SK-N-SH (cell line): ENCODE measurements around the gene CST11. TPM values are rescaled to one million over a fixed set of nuclear protein-coding genes. Genes with fewer than 3 reads are reported as not detected.

Source experiments
- CTCF ChIA-PET: fragments of 300-600, 350-600 bp; formaldehyde crosslinking; extraction: SDS; loops from one replicate; lab custom pipeline; 2021; lab: Yijun Ruan, JAX
- POLR2A ChIA-PET: fragments of 350-600 bp; sonication (Branson Sonifier 250); formaldehyde crosslinking; extraction: SDS; loops from one replicate; lab custom pipeline; 2020; ENCODE audit warnings: antibody characterized with exemption, inconsistent platforms; lab: Yijun Ruan, JAX
- DNase-seq: peaks from one replicate; pipeline ENCODE4 v3.0.0; 2012
- H2AFZ ChIP-seq: fragments of 200-600 bp; sonication (generic); 2 replicates; pipeline ENCODE4 v1.8.1; 2016; ENCODE audit warnings: antibody characterized with exemption, mild to moderate bottlenecking, low read depth
- H3F3A ChIP-seq: fragments of 200-600 bp; sonication (generic); replicated peaks from 2 replicates; pipeline ENCODE3; 2016; ENCODE audit warnings: antibody characterized with exemption, mild to moderate bottlenecking; ENCODE audit not compliant: insufficient read depth
- H3K27ac ChIP-seq, 2 experiments: fragments of 200-500 bp in 1 of 2; fragments of 200-600 bp in 1 of 2; sonication (Bioruptor generic) in 1 of 2; sonication (generic), shearing (Covaris generic) in 1 of 2; 2 replicates each; pipeline versions ENCODE4 v1.5.1 to v1.6.1; 2014 to 2016; ENCODE audit warnings: low read depth in 2 of 2, inconsistent platforms in 1 of 2, low read length in 1 of 2, mild to moderate bottlenecking in 1 of 2, mixed read lengths in 1 of 2
- H3K27me3 ChIP-seq: fragments of 200-600 bp; sonication (generic), shearing (Covaris generic); 2 replicates; pipeline ENCODE4 v1.6.1; 2016; ENCODE audit warnings: mixed run types; ENCODE audit not compliant: insufficient read depth
- H3K36me3 ChIP-seq, 2 experiments: fragments of 200-500 bp in 1 of 2; fragments of 200-600 bp in 1 of 2; sonication (Bioruptor generic) in 1 of 2; sonication (generic) in 1 of 2; replicated peaks in 1 of 2; 2 replicates each; pipeline versions ENCODE3 to v1.5.1; 2014 to 2016; ENCODE audit warnings: low read length in 1 of 2, mild to moderate bottlenecking in 1 of 2; ENCODE audit not compliant: insufficient read depth in 2 of 2, control insufficient read depth in 1 of 2
- H3K4me1 ChIP-seq, 2 experiments: fragments of 200-500 bp in 1 of 2; fragments of 200-600 bp in 1 of 2; sonication (Bioruptor generic) in 1 of 2; sonication (generic), shearing (Covaris generic) in 1 of 2; 2 replicates each; pipeline versions ENCODE4 v1.5.1 to v1.6.1; 2014 to 2016; ENCODE audit warnings: low read depth in 1 of 2, low read length in 1 of 2, mixed run types in 1 of 2; ENCODE audit not compliant: insufficient read depth in 2 of 2, control insufficient read depth in 1 of 2
- H3K4me2 ChIP-seq: fragments of 200-600 bp; sonication (generic), shearing (Covaris generic); 2 replicates; pipeline ENCODE4 v1.6.1; 2017; ENCODE audit warnings: mixed run types
- H3K4me3 ChIP-seq, 2 experiments: fragments of 200-500 bp in 1 of 2; fragments of 200-600 bp in 1 of 2; sonication (Bioruptor generic) in 1 of 2; sonication (generic), shearing (Covaris generic) in 1 of 2; 2 replicates each; pipeline versions ENCODE4 v1.5.1 to v1.8.1; 2014 to 2016; ENCODE audit warnings: low read depth in 2 of 2, inconsistent platforms in 1 of 2, low read length in 1 of 2, mild to moderate bottlenecking in 1 of 2, mixed read lengths in 1 of 2, moderate library complexity in 1 of 2
- H3K79me2 ChIP-seq: fragments of 200-600 bp; sonication (generic); 2 replicates; pipeline ENCODE4 v1.8.1; 2017; ENCODE audit warnings: mild to moderate bottlenecking; ENCODE audit not compliant: insufficient read depth
- H3K9ac ChIP-seq: fragments of 200-600 bp; sonication (generic); 2 replicates; pipeline ENCODE4 v1.6.1; 2017; ENCODE audit warnings: mixed run types
- H3K9me2 ChIP-seq: fragments of 200-600 bp; sonication (generic); 2 replicates; pipeline ENCODE4 v1.6.1; 2017; ENCODE audit warnings: mixed run types
- H3K9me3 ChIP-seq: fragments of 200-600 bp; sonication (generic); 2 replicates; pipeline ENCODE4 v1.6.1; 2017; ENCODE audit warnings: mixed run types, mild to moderate bottlenecking, moderate library complexity
- H4K20me1 ChIP-seq: fragments of 200-600 bp; sonication (generic); 2 replicates; pipeline ENCODE4 v1.6.1; 2017; ENCODE audit warnings: mild to moderate bottlenecking, mixed run types; ENCODE audit not compliant: insufficient read depth
- CHD2 ChIP-seq: fragments of 150-350 bp; IDR thresholded peaks from 2 replicates; pipeline ENCODE4 v1.6.1; 2018; ENCODE audit warnings: low read length; ENCODE audit not compliant: partially characterized antibody
- FOSL2 ChIP-seq: IDR thresholded peaks from 2 replicates; pipeline ENCODE4 v1.4.0; 2012; ENCODE audit warnings: low read depth, mild to moderate bottlenecking, moderate library complexity, borderline replicate concordance
- IRF3 ChIP-seq: fragments of 150-350 bp; IDR thresholded peaks from 2 replicates; pipeline ENCODE4 v1.6.1; 2016; ENCODE audit warnings: mild to moderate bottlenecking, low read depth, low read length
- MAX ChIP-seq: IDR thresholded peaks from 2 replicates; pipeline ENCODE4 v1.4.0; 2012; ENCODE audit warnings: low read depth
- NFIC ChIP-seq: IDR thresholded peaks from 2 replicates; pipeline ENCODE4 v1.4.0; 2012; ENCODE audit warnings: borderline replicate concordance
- NRF1 ChIP-seq: IDR thresholded peaks from 2 replicates; pipeline ENCODE4 v1.6.1; 2012; ENCODE audit warnings: low read depth, mild to moderate bottlenecking, low read length
- PBX3 ChIP-seq: IDR thresholded peaks from 2 replicates; pipeline ENCODE4; 2012
- RFX5 ChIP-seq: IDR thresholded peaks from 2 replicates; pipeline ENCODE4 v1.6.1; 2012; ENCODE audit warnings: mild to moderate bottlenecking, improper control_type of control experiment, low read length
- RXRA ChIP-seq: IDR thresholded peaks from 2 replicates; pipeline ENCODE4 v1.4.0; 2012; ENCODE audit warnings: low read depth, mild to moderate bottlenecking, borderline replicate concordance
- SIN3A ChIP-seq: IDR thresholded peaks from 2 replicates; pipeline ENCODE4 v1.6.1; 2012; ENCODE audit warnings: low read depth, mild to moderate bottlenecking, low read length, moderate library complexity, borderline replicate concordance
- TAF1 ChIP-seq: IDR thresholded peaks from 2 replicates; pipeline ENCODE4 v1.6.1; 2012; ENCODE audit warnings: low read depth, mild to moderate bottlenecking, low read length, moderate library complexity, borderline replicate concordance
- TCF12 ChIP-seq: IDR thresholded peaks from 2 replicates; pipeline ENCODE4 v1.4.0; 2012
- YY1 ChIP-seq: IDR thresholded peaks from 2 replicates; pipeline ENCODE4 v1.4.0; 2012; ENCODE audit warnings: low read depth, mild to moderate bottlenecking
- WGBS: methylation state at CpG from one replicate; pipeline ENCODE4 v1.1.6; 2017; ENCODE audit warnings: low lambda C conversion rate; 5-methylcytosine and 5-hydroxymethylcytosine counted together
- polyA plus RNA-seq, 3 experiments: library from polyadenylated mRNA; depleted of rRNA; stranded (reverse); fragments of >200 nt; gene quantifications; 2 replicates each; pipeline ENCODE4 v1.2.3, GENCODE V29; 2012

The CST11 gene
- polyA plus RNA-seq, 1 of the 3 experiments (the other 2 are of a cell fraction) = not detected

GRCh38 chr20:23435626-23436539, 16.8 kb downstream of the CST11 start:
- no peaks in the 10 kb centered on the region for H4K20me1 ChIP-seq
- no peaks in the 10 kb centered on the region; the same call in 1 of the 2 replicates for H3K27me3 ChIP-seq
- no peak overlapping the region for H3K4me3 ChIP-seq
- 45% methylated on average over 11 of the region's 11 CpGs for WGBS
- H3F3A ChIP-seq = no peaks in the 10 kb centered on the region
- POLR2A ChIA-PET = no interaction called here
- H3K79me2 ChIP-seq = no peaks in the 10 kb centered on the region
- DNase-seq = peak; percentile 60
- H3K9ac ChIP-seq = no peak overlapping the region
- no peak overlapping the region for H2AFZ ChIP-seq
- peak overlapping the region in 1 of 2 experiments; percentile 62; a peak in 1 of 4 replicates for H3K27ac ChIP-seq
- TF ChIP-seq PBX3 = no peak
- H3K4me1 ChIP-seq = peaks cover 0 to 11% of the 10 kb centered on the region in 2 experiments; a peak in 1 of 4 replicates
- no peak overlapping the region for H3K4me2 ChIP-seq
- CTCF ChIA-PET = interaction anchor here (1.0 to 4.0 kb wide), 3 partner anchors 11 to 171 kb away, joined by 3 to 22 read pairs (median 10); no protein-coding TSS in a partner anchor
- H3K36me3 ChIP-seq = no peaks in the 10 kb centered on the region
- no peaks in the 10 kb centered on the region for H3K9me2 ChIP-seq
- no peaks in the 10 kb centered on the region for H3K9me3 ChIP-seq

- TF ChIP-seq MAX = no peak
- TF ChIP-seq RFX5 = no peak
- TF ChIP-seq RXRA = no peak
- no peak for TF ChIP-seq TAF1
- TF ChIP-seq NRF1 = no peak
- TF ChIP-seq YY1 = no peak
- TF ChIP-seq NFIC = no peak
- TF ChIP-seq IRF3 = no peak
- no peak for TF ChIP-seq SIN3A
- no peak for TF ChIP-seq FOSL2
- no peak for TF ChIP-seq CHD2
- TF ChIP-seq TCF12 = no peak
- no peak for TF ChIP-seq PBX3
- no peaks in the 10 kb centered on the region for H3K79me2 ChIP-seq
- ChIA-PET CTCF (interaction anchor here (1.0 to 4.0 kb wide), 2 partner anchors 12 to 14 kb away, joined by 3 to 22 read pairs; partner anchors contain the start of gene NAPB), POLR2A (no interaction called here)
- H3K4me3 ChIP-seq = no peak overlapping the region
- no peak overlapping the region for H3K9ac ChIP-seq
- H3K4me1 ChIP-seq = peaks cover 0 to 11% of the 10 kb centered on the region in 2 experiments; a peak in 1 of 4 replicates
- H3K9me2 ChIP-seq = no peaks in the 10 kb centered on the region
- no peaks in the 10 kb centered on the region; the same call in 1 of the 2 replicates for H3K27me3 ChIP-seq
- H2AFZ ChIP-seq = no peak overlapping the region
- WGBS = 58% methylated on average over 7 of the region's 7 CpGs
- no peaks in the 10 kb centered on the region for H3F3A ChIP-seq
- H3K4me2 ChIP-seq = no peak overlapping the region
- DNase-seq = no peak
- no peaks in the 10 kb centered on the region for H3K9me3 ChIP-seq
- H3K27ac ChIP-seq = no peak overlapping the region
- no peaks in the 10 kb centered on the region for H4K20me1 ChIP-seq
- no peaks in the 10 kb centered on the region for H3K36me3 ChIP-seq
Observed at GRCh38 chr20:23434521-23435313, 18.0 kb downstream of the CST11 start.
